ENCODE measurements around the gene PLEKHA7. TPM values are rescaled to one million over a fixed set of nuclear protein-coding genes. Genes with fewer than 3 reads are reported as not detected.

The PLEKHA7 gene
- total RNA-seq, 2 donors from 2014 or later = 55.6 to 65.9 TPM

- Histone ChIP-seq H3K27ac (no peak overlapping the region), H3K36me3 (no peaks in the 10 kb centered on the region), H3K27me3 (no peaks in the 10 kb centered on the region), H3K4me1 (no peaks in the 10 kb centered on the region), H3K9me3 (no peaks in the 10 kb centered on the region), H3K4me3 (no peak overlapping the region), H3K9ac (ENCODE audit: low read depth in 2 of 2, low read length in 2 of 2) (no peak overlapping the region)
- intact Hi-C loops (cut with DNase I) = no loop called here
- TF ChIP-seq, protein P1, sequence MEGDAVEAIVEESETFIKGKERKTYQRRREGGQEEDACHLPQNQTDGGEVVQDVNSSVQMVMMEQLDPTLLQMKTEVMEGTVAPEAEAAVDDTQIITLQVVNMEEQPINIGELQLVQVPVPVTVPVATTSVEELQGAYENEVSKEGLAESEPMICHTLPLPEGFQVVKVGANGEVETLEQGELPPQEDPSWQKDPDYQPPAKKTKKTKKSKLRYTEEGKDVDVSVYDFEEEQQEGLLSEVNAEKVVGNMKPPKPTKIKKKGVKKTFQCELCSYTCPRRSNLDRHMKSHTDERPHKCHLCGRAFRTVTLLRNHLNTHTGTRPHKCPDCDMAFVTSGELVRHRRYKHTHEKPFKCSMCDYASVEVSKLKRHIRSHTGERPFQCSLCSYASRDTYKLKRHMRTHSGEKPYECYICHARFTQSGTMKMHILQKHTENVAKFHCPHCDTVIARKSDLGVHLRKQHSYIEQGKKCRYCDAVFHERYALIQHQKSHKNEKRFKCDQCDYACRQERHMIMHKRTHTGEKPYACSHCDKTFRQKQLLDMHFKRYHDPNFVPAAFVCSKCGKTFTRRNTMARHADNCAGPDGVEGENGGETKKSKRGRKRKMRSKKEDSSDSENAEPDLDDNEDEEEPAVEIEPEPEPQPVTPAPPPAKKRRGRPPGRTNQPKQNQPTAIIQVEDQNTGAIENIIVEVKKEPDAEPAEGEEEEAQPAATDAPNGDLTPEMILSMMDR (IDR thresholded peaks at IDR 0.05) = peak; percentile 61
- DNase-seq = no peak
Observed at GRCh38 chr11:16935518-16936302, 78.5 kb downstream of the PLEKHA7 start.

DNA sequence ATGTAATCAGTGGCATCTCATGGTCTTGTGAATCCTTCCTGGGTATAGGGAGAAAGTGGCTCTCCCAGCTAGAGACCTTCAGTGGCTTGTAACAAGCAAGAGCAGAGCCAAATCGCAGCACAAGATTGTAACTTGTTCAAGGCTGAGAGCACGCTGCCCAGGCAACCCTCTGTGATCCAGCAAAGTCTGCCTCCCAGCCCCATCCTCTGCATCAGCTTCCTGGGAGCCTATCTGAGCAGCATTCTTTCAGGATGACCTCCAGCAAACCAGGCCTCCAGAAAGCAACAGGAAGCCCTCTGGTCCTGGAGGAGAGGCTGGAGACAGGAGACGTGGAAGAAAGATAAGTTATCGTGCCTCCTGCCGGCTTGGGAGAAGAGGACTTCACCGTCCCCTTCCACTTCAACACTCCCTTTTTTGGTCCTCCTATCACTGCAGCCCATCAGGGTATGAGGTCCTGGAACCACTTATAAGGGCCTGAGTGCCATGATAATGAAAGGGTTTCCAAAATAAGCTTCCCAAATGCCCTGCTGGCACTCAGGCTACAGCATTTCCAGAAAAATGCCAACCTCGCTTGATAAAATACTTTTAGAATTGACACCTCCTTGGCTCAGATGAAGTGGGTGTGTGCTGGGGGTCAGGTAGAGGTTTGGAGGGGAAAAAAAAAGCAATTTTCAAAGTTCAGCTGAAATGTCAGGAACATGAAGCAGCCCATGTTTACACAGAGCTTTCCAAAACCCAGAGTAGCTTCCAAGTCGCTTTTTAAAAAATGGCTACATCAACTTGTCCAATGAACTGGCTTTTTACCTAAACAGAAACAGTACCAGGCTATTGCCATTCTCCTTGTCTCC lies 80.2 kb downstream of the PLEKHA7 start:
- H3K4me1 ChIP-seq = no peaks in the 10 kb centered on the region
- H3K36me3 ChIP-seq = no peaks in the 10 kb centered on the region
- H3K4me3 ChIP-seq = no peak overlapping the region
- no peak overlapping the region for H3K9ac ChIP-seq (ENCODE audit: low read depth in 2 of 2, low read length in 2 of 2)
- no peaks in the 10 kb centered on the region for H3K27me3 ChIP-seq
- TF ChIP-seq, protein P1 (IDR thresholded peaks at IDR 0.05) = no peak
- intact Hi-C loops (cut with DNase I) = no loop called here
- H3K27ac ChIP-seq = no peak overlapping the region
- no peaks in the 10 kb centered on the region for H3K9me3 ChIP-seq
- DNase-seq = no peak

DNA sequence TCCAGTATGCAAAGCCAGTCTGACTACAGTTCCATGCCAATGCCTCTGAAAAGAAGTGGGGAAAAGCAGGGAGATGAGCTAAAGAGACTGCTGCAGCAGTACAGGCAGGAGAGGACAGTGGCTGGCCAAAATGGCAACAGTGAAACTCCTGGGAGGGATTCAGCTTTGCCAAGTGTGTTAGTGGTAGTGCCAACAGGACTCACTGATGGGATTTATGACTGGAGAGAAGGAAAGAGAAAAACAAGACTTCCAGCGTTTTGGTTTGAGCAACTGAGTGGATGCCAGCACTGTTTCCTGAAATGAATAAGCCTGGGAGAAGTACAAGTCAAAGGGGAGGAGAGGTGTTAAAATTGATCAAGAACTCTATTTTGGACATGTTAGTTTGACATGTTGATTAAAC lies 80.9 kb downstream of the PLEKHA7 start:
- Histone ChIP-seq H3K4me1 (no peaks in the 10 kb centered on the region), H3K4me3 (no peak overlapping the region), H3K36me3 (no peaks in the 10 kb centered on the region), H3K9ac (ENCODE audit: low read depth in 2 of 2, low read length in 2 of 2) (no peak overlapping the region), H3K27me3 (no peaks in the 10 kb centered on the region), H3K27ac (no peak overlapping the region), H3K9me3 (no peaks in the 10 kb centered on the region)
- intact Hi-C loops (cut with DNase I) = no loop called here
- TF ChIP-seq, protein P1 (IDR thresholded peaks at IDR 0.05) = no peak
- no peak for DNase-seq

- intact Hi-C loops (cut with DNase I) = no loop called here
- Histone ChIP-seq H3K9ac (ENCODE audit: low read depth in 2 of 2, low read length in 2 of 2) (no peak overlapping the region), H3K9me3 (no peaks in the 10 kb centered on the region), H3K27ac (no peak overlapping the region), H3K4me3 (no peak overlapping the region), H3K27me3 (no peaks in the 10 kb centered on the region), H3K36me3 (no peaks in the 10 kb centered on the region), H3K4me1 (no peaks in the 10 kb centered on the region)
- TF ChIP-seq, protein P1 (IDR thresholded peaks at IDR 0.05) = no peak
- no peak for DNase-seq
Observed at GRCh38 chr11:16928044-16928443, 86.2 kb downstream of the PLEKHA7 start.

- intact Hi-C loops (cut with DNase I) = no loop called here
- TF ChIP-seq, protein P1 (IDR thresholded peaks at IDR 0.05) = no peak
- Histone ChIP-seq H3K9ac (ENCODE audit: low read depth in 2 of 2, low read length in 2 of 2) (no peak overlapping the region), H3K4me3 (no peak overlapping the region), H3K9me3 (no peaks in the 10 kb centered on the region), H3K27me3 (no peaks in the 10 kb centered on the region), H3K36me3 (no peaks in the 10 kb centered on the region), H3K27ac (no peak overlapping the region), H3K4me1 (peaks cover 7% of the 10 kb centered on the region)
- DNase-seq = no peak
Observed at GRCh38 chr11:16926883-16927626, 87.2 kb downstream of the PLEKHA7 start.
